ENCODE measurements around the gene THOC6.

The THOC6 gene

GRCh38 chr16:3026609-3027488 lies 3.0 kb downstream of the THOC6 start:
- no peaks in the 10 kb centered on the region for H3K27me3 ChIP-seq (replicated peaks; ENCODE audit: control insufficient read depth, insufficient read depth, low read length)
- peaks cover 18% of the 10 kb centered on the region for H3K36me3 ChIP-seq (ENCODE audit: control insufficient read depth, insufficient read depth, low read length, severe bottlenecking)
- peaks cover 23% of the 10 kb centered on the region for H3K4me1 ChIP-seq (ENCODE audit: control insufficient read depth, insufficient read depth, low read length)
- no peaks in the 10 kb centered on the region for H3K9me3 ChIP-seq (ENCODE audit: control insufficient read depth, low read length)
- H3K9ac ChIP-seq (ENCODE audit: low read length), result no peak overlapping the region
- H3K4me3 ChIP-seq (ENCODE audit: low read length), result no peak overlapping the region
- DNase-seq (ENCODE audit: low read depth), result no peak

GRCh38 chr16:3027489-3027795 lies 3.6 kb downstream of the THOC6 start:
- no peak overlapping the region for H3K4me3 ChIP-seq (ENCODE audit: low read length)
- no peaks in the 10 kb centered on the region for H3K9me3 ChIP-seq (ENCODE audit: control insufficient read depth, low read length)
- H3K4me1 ChIP-seq (ENCODE audit: control insufficient read depth, insufficient read depth, low read length), result peaks cover 18% of the 10 kb centered on the region
- peaks cover 5% of the 10 kb centered on the region for H3K27me3 ChIP-seq (replicated peaks; ENCODE audit: control insufficient read depth, insufficient read depth, low read length)
- H3K36me3 ChIP-seq (ENCODE audit: control insufficient read depth, insufficient read depth, low read length, severe bottlenecking), result peaks cover 18% of the 10 kb centered on the region
- no peak overlapping the region for H3K9ac ChIP-seq (ENCODE audit: low read length)
- no peak for DNase-seq (ENCODE audit: low read depth)

- Histone ChIP-seq H3K4me1 (ENCODE audit: control insufficient read depth, insufficient read depth, low read length) (peaks cover 11% of the 10 kb centered on the region), H3K9ac (ENCODE audit: low read length) (no peak overlapping the region), H3K4me3 (ENCODE audit: low read length) (no peak overlapping the region), H3K36me3 (ENCODE audit: control insufficient read depth, insufficient read depth, low read length, severe bottlenecking) (peaks cover 18% of the 10 kb centered on the region), H3K9me3 (ENCODE audit: control insufficient read depth, low read length) (no peaks in the 10 kb centered on the region), H3K27me3 (replicated peaks; ENCODE audit: control insufficient read depth, insufficient read depth, low read length) (peaks cover 11% of the 10 kb centered on the region)
- peak; percentile 67 for DNase-seq (ENCODE audit: low read depth)
These were observed 4.3 kb downstream of the THOC6 start for GRCh38 chr16:3027983-3028715.

DNA sequence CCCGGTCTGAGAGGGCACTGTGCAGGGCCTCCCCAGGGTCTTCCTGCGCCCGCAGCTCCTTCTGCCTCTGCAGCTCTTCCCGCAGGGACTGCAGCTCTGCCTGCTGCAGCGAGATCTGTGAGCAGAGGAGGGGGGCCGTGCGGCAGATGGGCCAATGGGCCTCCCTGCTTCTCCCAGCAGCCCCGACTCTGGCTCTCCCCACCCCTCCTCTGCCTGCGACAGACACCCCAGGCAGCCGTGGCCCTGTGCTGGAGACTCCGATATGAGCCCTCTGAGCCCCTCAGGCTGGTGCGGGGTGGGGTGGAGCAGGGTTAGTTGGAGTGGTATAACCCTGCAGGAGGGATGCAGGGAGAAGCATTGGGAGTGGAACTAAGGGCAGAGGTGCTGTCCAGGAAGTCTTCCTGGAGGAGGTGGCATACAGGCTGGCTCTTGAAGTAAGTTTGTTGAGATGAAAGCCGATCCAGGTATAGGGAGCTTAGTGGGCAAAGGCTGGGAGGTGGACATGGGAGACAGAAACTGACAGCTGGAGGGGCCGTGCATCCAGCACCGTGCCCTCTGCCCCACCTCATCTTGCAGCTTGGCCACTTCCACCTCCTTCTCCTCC lies 5.0 kb downstream of the THOC6 start:
- Histone ChIP-seq H3K4me3 (ENCODE audit: low read length) (no peak overlapping the region), H3K9me3 (ENCODE audit: control insufficient read depth, low read length) (no peaks in the 10 kb centered on the region), H3K36me3 (ENCODE audit: control insufficient read depth, insufficient read depth, low read length, severe bottlenecking) (peaks cover 18% of the 10 kb centered on the region), H3K27me3 (replicated peaks; ENCODE audit: control insufficient read depth, insufficient read depth, low read length) (peaks cover 17% of the 10 kb centered on the region), H3K9ac (ENCODE audit: low read length) (no peak overlapping the region), H3K4me1 (ENCODE audit: control insufficient read depth, insufficient read depth, low read length) (peaks cover 7% of the 10 kb centered on the region)
- no peak for DNase-seq (ENCODE audit: low read depth)

GRCh38 chr16:3029491-3030221 lies 5.8 kb downstream of the THOC6 start:
- Histone ChIP-seq H3K4me1 (ENCODE audit: control insufficient read depth, insufficient read depth, low read length) (peaks cover 7% of the 10 kb centered on the region), H3K9me3 (ENCODE audit: control insufficient read depth, low read length) (no peaks in the 10 kb centered on the region), H3K27me3 (replicated peaks; ENCODE audit: control insufficient read depth, insufficient read depth, low read length) (peaks cover 25% of the 10 kb centered on the region), H3K36me3 (ENCODE audit: control insufficient read depth, insufficient read depth, low read length, severe bottlenecking) (peaks cover 18% of the 10 kb centered on the region), H3K9ac (ENCODE audit: low read length) (peak overlapping the region; percentile 26), H3K4me3 (ENCODE audit: low read length) (peak overlapping the region; percentile 57)
- DNase-seq (ENCODE audit: low read depth), result no peak

DNA sequence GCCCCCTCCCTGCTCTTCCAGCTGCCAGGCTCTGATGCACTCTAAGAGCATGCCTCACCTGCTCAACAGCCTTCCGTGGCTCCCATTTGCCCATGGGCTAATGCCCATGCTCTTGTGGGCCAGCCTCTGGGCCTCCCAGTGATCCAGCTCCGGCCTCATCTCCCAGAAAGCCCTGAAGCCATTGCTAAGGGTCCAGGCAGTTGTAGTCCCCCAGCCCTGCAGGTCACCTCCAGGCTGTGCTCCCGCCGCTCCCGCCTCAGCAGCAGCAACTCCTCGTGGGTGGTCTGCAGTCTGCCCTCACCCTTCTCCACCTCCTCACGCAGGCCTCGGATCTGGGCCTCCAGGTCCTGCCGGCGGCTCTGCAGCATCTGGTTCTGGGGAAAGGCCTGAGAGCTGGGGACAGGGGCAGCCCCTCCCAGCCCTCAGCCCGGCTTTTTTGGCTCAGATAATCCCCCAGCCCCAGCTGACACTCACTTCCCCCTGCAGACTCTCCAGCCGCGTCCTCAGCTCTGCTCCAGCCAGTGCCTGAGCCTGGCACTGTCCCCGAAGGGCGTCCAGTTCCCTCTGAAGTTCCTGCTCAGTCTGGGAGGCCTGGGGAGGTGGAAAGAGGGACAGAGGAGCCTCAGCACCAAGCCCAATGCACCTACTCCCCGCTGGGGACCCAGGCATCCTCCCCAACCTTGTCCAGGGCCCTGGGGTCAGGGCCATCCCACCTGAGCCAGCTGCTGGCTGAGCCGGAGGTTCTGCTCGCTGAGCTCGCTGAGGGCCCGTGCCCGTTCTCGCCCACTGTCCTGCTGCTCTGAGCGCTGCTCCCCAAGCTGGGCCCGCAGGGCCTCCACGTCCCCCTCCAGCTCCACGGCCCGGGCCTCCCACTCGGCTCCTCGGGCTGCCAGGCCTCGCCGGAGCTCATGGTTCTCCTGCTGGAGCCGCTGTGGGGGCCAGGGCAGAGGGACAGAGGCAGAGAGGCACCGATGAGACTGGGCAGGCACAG lies 6.7 kb downstream of the THOC6 start:
- H3K9ac ChIP-seq (ENCODE audit: low read length), result no peak overlapping the region
- peaks cover 30% of the 10 kb centered on the region for H3K27me3 ChIP-seq (replicated peaks; ENCODE audit: control insufficient read depth, insufficient read depth, low read length)
- H3K4me3 ChIP-seq (ENCODE audit: low read length), result no peak overlapping the region
- H3K4me1 ChIP-seq (ENCODE audit: control insufficient read depth, insufficient read depth, low read length), result peaks cover 7% of the 10 kb centered on the region
- H3K9me3 ChIP-seq (ENCODE audit: control insufficient read depth, low read length), result no peaks in the 10 kb centered on the region
- H3K36me3 ChIP-seq (ENCODE audit: control insufficient read depth, insufficient read depth, low read length, severe bottlenecking), result peaks cover 18% of the 10 kb centered on the region
- DNase-seq (ENCODE audit: low read depth), result no peak

DNA sequence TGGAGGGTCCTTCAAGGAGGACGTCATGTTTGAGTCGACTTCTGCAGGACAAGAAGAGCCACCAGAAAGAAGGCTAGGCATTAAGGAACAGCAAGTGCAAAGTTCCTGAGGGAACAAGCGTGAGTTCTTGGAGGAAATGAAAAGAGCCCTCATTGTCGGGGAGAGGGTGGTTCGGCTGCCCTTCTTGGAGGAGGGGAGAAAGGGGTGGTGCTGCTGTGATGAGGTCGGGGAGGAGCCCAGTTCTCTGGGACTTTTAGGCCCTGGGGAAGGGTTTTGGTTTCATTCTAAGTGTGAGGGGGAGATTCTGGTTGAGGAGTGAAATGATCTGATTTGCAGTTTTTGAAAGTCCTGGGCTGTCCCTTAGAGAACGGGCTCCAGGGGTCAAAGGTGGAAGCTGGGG lies 8.8 kb downstream of the THOC6 start:
- no peak for DNase-seq (ENCODE audit: low read depth)
- H3K9ac ChIP-seq (ENCODE audit: low read length), result no peak overlapping the region
- H3K4me3 ChIP-seq (ENCODE audit: low read length), result no peak overlapping the region
- H3K4me1 ChIP-seq (ENCODE audit: control insufficient read depth, insufficient read depth, low read length), result peaks cover 7% of the 10 kb centered on the region
- H3K36me3 ChIP-seq (ENCODE audit: control insufficient read depth, insufficient read depth, low read length, severe bottlenecking), result no peaks in the 10 kb centered on the region
- H3K27me3 ChIP-seq (replicated peaks; ENCODE audit: control insufficient read depth, insufficient read depth, low read length), result peaks cover 41% of the 10 kb centered on the region
- no peaks in the 10 kb centered on the region for H3K9me3 ChIP-seq (ENCODE audit: control insufficient read depth, low read length)

DNA sequence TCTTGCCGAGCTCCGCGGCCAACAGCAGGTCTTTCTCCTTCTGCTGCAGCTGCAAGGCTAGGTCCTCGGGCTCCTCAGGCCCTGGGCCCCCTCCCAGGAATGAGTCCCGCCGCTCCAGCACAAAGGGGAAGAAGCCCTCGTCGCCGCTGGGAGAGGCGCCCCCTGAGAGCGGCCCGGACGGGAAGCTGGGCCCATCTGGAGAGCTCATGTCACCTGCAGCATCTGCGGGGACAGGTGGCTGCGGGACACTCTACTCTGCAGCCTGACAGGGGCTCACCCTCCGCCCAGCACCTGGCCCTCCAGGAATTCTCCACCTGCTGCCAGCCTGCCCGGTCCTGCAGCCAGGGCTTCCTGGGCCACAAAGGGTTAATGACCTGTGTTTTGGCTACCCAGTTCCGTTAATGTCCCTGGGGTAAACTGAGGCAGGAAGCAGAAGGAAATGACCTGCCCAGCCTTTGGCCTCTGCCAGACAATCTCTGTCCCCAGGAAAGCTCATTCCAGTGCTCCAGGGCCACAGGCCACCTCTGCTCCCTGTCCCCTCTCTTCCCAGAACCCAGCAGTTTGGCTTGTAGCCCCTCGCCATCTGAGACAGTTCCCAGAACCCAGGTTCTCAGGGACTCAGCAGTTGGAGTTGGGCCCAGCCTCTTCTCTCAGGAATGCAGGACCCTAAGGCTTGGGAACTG lies 11.6 kb downstream of the THOC6 start:
- Histone ChIP-seq H3K9me3 (ENCODE audit: control insufficient read depth, low read length) (no peaks in the 10 kb centered on the region), H3K4me3 (ENCODE audit: low read length) (no peak overlapping the region), H3K27me3 (replicated peaks; ENCODE audit: control insufficient read depth, insufficient read depth, low read length) (peaks cover 64% of the 10 kb centered on the region), H3K4me1 (ENCODE audit: control insufficient read depth, insufficient read depth, low read length) (no peaks in the 10 kb centered on the region), H3K9ac (ENCODE audit: low read length) (no peak overlapping the region), H3K36me3 (ENCODE audit: control insufficient read depth, insufficient read depth, low read length, severe bottlenecking) (no peaks in the 10 kb centered on the region)
- no peak for DNase-seq (ENCODE audit: low read depth)

DNA sequence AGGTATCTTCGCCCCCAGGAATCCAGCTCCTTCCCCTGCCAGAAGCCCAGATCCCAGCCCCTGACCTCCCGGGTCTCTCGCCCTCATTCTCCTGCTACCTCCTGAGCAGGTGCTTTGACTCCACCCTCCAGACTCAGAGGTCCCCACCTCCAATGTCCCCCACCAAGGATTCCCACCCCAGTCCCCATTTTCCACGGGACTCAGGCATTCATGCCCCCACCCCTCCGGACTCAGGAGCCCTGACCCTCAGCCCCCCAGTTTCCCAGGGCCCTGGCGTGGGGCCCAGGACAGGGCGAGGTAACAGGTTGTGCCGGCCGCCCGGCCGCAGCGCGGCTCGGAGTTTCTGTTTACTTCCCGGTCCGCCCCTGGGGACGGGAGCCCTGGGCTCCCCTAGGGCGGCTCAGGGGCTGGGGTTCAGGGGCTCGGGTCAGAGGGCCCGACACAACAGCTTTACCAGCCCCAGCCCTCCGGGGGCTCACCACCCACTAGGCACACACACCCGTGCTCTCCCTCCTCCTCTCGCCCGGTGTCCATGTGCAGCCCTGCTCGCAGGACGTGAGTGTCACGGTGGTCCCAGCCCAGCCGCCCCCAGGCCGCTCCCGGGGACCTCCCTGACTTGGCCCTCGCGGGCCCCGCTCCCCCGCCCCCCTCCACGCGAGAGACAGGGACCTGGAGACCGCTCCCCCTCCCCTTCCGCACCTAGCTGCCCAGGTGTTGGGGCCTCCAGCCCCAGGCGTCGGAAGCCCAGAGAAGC lies 12.3 kb downstream of the THOC6 start:
- no peak for DNase-seq (ENCODE audit: low read depth)
- no peak overlapping the region for H3K4me3 ChIP-seq (ENCODE audit: low read length)
- no peaks in the 10 kb centered on the region for H3K36me3 ChIP-seq (ENCODE audit: control insufficient read depth, insufficient read depth, low read length, severe bottlenecking)
- H3K9ac ChIP-seq (ENCODE audit: low read length), result no peak overlapping the region
- peaks cover 64% of the 10 kb centered on the region for H3K27me3 ChIP-seq (replicated peaks; ENCODE audit: control insufficient read depth, insufficient read depth, low read length)
- H3K9me3 ChIP-seq (ENCODE audit: control insufficient read depth, low read length), result no peaks in the 10 kb centered on the region
- H3K4me1 ChIP-seq (ENCODE audit: control insufficient read depth, insufficient read depth, low read length), result no peaks in the 10 kb centered on the region
